CD4-positive, alpha-beta T cell treated with Interleukin-10 for 1 hour (primary cell): ENCODE results near the gene BIRC5.
A peak's percentile ranks its signal among the peaks of the same experiment; 100 is the strongest.

Source experiments
- DNase-seq: peaks from one replicate; pipeline ENCODE4 v3.0.0-alpha.2; 2020

BIRC5 gene

DNA sequence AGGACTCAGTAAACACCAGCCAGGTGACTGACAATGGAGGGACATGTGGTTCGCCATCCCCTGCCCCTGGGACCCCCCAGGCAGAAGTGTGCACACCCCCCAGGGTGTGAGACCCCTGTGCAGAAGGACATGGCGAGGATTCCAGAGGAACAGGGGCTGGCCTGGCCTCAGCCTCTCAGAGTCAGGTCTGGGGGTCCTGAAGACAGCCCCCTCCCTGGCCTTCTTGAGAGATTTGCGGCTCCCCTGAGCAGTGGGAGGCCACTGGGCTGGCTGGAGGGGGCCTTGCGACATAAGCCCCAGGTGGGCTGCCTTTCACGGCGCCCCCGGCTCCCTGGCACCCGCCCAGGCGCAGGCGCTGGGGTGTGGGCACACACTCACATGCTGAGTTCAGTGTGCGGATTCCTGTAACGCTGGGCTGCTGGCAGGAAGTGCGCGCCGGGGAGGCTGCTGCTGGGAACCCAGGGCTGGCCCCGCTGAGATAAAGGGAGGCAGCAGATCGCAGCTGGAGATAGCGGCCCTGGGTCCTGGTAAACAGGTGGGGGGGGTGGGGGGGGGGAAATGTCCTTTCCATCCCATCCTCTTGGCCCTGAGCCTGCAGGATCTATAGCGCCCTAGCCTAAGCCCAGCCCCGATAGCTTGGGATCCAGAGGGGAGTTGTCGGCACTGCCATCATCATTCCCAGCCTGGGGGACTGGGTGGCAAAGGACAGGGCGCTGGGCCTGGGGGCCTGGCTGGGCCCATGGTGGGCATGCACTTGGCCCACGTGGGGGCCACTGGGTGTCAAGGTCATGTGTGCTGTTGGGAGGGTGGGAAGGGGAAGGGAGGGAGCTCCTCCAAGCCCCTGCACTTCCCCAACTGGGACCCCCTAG, 44.5 kb downstream of the BIRC5 start:
- peak; percentile 88 for DNase-seq

DNA sequence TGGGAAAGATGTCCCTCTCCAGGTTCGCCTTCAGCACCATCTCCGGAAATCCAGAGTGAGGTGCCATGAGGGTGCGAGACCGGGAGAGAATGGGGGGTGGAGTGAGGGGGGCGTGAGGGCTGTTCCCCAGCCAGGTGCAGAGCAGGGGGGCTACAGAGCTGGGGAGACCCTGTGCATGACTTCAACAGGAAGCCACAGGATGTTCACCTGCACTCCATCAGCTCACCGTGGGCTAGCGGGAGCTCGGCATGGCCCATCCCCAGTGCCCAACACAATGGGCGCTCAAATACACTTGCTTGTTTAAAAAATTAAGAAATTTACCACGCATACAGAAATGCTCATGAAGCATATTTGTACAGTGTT, 45.1 kb downstream of the BIRC5 start:
- DNase-seq: no peak

DNA sequence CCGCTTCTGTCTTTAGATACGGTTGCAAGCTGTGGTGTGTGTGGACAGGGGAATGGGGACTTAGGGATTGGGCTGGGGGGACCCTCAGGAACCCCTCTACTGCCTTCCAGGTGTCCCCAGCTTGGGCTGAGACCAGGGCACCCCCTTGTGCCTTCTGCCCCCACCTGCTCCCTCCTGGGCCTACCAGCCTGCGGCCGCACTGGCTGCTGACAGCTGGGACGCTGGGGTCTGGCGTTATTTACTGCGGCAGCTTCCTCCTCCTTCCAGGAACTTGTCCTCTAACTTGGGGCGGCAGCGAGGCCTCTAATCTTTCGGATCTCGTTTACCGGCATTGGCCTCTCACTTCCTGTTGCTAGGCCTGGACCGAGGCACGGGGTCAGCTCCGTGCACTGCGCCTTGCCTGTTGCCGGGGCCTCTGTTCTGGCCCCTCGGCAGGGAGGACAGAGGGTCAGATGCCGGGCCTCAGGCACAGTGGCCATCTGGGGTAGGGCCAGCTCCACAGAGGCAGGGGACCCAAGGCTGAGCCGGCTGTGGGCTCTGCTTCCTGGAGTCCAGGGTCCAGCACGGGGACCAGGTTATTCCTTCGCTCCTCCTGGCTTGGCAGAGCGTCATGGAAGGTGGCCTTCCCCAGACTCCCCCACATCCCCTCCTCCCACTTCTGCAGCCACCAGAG, 49.1 kb downstream of the BIRC5 start:
- peak; percentile 55 for DNase-seq

DNA sequence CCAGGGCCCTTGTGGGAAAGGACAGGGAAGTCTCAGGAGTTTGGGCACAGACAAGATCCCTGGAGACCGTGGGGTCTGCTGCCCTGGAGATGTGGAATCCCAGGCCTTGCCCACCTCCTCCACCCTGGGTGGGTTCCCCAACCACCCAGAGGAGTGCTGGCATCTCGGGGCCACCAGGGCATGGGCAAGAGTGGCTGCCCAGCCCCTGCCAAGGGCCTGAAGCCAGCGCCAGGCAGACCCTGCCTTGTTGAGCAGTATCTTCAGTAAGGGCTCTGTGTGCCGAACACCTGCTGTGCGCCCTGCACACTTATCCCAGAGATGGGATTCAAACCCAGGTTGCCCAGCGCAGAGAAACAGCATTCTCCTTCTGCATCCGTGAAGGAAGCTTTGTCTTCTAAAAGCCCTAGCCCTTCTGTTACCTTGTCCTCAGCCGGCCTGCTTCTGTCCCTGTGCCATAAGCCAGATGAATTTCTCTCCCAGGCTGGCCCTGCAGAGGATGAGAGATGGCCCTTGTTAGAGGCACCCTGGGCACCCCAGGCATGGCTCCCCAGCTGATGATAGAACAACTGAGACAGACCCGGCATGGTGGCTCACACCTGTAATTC, 49.8 kb downstream of the BIRC5 start:
- no peak for DNase-seq

DNA sequence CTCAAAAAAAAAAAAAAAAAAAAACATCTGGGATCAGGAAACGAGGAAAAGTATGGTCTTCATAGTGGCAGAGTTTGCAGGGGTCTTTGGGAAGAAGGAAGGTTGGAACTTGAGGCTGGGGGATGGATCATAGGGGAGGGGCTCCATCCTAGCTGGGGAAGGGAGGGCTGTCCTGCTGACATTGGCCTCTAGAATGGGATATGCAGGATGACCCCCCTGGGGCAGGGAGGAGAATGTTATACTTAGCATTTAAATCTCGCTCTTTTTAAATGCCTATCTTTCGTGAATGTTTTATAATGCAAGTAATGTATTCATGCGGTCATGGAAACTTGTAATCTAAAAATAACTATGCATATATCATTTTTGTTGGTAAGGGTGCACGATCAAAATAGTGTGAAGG, 50.5 kb downstream of the BIRC5 start:
- no peak for DNase-seq

DNA sequence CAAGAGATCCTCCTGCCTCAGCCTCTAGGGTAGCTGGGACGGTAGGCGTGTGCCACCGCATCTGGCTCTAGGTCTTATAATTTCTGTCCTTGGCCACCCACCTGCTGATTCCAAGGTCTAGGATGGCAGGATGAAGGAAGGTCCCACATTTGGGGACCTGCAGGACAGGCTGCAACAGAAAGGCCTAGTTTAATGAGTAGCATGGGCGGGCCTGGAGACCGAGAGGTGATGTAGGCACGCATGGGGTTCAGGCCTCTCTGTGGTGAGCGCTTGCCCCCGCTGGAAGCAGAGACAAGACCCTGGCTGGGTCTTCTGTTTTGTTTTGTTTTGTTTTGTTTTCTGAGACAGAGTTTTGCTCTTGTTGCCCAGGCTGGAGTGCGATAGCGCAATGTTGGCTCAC, 51.1 kb downstream of the BIRC5 start:
- DNase-seq: no peak

DNA sequence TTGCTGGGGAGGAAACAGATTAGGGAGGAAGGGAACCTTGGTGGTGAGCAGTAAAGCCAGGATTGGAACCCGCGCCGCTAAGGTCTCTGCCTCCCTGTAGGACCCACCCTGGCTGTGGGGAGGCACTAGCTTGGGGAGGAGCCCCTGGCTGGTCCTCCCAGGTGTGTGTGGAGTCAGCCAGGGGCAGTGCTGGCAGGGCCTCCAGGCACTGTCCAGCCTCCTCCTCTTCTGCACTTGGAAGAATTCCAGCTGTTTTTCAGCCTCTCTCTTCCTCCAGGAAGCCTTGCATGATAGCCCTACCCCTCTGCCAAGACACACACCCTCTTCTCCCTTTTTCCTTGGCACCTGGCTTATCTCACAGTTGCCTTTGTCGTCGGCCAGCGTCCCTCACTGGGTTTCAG, 52.2 kb downstream of the BIRC5 start:
- DNase-seq: no peak

DNA sequence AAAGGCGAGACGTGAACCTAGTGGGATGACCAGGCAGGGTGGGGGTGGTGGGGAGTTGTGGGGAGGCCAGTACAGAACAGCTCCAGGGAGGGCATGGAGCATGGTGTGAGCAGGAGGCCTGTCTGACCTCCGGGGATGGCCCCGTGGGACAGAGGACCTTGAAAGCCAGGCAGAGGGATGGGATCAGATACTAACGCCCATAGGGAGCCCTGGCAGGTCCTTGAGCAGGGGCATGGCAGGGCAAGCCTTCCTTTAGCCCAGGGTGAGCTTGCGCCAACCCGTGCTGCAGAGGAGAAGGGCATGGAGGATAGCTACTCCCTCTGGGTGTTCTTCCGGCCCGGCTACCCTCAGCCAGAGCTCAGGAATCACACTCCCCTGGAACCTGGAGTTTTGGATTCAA, 52.7 kb downstream of the BIRC5 start:
- no peak for DNase-seq

DNA sequence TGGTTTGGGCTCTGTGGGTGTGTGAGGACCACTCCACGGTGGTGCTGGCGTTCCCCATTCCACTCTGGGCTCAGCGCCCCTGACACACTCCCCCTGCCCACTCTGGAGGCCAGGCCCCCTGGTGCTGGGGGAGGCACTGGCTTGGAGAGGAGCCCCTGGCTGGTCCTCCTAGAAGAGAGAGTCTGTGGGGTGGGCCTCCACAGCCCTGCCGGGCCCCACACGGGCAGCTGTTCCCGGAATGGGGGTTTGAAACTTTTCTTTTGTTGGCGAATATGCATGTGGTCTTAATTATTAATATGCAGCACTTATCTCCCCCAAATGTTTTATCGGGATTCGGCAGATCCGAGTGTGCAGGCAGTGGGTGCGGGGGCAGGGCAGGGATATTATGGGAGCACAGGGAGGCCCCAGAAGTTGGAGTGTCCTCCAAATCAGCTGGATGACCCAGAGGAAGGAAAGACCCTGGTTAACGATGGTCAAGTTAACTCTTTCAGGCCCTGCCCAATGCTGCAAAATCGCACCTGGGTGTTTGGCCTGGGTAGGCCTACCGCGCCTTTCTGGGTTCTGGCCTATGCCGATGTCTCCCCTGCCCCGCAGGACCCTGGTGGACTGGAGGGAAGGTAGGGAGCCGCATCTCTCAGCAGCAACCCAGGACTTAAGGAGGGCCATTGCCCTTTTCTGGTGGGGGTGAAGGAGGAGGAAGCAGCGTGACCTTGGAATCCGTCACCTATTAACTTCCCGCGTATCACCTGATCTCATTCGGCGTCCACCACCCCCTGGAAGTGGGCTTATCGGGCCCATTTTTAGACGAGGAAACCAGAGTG, 53.4 kb downstream of the BIRC5 start:
- DNase-seq: no peak

DNA sequence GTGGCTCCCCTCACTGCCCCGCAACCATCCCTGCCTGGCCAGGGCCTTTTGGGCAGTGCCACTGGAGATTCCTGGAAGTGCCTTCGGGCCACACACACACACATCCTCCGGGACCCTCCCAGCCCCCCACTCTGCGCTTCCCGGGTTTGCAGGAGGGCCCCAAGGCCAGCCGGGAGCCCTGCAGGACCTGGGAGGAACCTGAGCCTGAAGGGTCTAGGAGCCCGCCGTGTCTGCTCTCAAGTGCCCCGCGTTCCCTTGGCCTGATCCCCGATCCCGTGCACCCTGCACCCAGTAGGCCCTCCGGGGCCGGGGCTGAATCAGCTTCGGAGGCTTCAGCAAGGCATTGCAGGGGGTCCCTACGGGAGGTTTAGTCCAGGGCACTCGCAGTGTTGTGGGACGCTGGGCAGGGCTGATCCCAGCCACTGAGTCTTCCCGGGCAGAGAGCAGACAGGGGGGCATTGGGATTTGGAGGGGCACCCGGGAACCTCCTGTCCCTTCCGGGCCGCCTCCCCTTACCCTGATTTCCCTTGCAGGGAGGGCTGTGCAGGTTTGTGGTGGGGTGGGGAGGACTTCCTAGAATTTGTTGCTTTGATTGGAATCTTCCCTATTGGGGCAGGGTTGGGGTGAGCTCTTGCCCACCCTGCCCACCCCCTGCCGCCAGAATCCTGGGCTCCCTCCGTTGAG, 54.3 kb downstream of the BIRC5 start:
- DNase-seq: no peak

DNA sequence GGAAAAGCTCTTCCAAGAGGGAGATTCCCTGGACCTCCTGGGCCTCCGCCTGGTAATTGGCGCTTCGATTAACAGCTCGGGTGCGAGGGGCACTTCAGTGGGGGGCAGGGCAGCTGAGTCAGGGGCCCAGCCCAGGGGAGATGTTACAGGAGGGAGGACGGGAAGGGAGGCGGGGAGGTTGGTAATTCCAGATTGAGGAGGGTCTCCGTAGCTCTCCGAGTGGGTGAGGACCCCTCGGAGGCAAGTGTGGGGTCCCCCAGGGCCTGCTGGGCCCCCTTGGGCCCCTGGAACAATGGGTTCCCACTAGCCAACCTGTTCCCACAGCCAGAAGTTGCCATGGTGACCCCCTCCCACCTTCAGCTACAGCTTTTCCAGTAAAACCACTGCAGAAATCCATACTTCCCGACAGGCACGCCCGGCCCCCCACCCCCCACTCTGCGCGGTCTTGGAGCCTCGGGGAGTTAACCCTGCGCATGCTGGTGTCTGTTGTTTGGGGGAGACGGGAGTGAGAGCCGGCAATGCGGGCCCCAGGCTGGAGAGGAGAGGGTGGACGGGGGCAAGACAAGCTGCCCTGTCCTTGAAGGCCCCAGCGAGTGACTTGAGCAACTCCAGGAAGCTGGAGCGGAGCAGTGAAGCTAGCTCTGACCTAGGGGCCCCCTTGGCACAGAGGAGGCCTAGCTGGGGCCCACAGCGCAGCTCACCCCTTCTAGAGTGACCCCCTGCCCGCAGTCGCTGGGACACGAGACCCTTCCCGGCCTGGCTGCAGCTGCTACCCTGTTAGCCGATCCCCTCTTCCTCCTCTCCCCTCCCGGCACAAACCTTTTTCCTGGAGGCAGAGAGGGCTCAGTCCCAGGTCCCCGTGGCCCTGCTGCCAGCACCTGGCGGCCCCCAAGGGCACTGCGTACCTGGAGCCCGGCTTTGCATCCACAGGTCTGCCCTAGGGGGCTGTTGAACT, 55.2 kb downstream of the BIRC5 start:
- DNase-seq: no peak

DNA sequence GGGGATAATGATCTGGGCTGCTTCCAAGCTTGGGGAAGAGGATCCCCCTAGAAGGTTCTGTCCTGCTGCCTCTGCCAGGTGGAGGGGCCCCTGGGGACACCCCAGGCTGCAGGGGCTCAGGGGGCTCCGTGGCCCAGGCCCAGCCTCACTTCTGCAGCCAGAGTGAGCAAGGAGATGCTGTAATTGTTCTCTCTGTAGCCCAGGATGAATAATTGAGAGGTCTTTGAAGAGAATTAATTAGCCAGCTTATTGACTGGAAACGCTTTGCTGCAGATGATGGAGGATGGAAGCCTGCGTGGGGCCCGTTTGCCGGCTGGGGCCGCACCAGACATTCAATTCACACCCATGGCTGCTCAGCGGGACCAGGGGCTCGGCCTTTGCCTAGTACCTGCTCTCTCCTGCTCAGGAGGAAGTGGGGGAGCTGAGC, 55.9 kb downstream of the BIRC5 start:
- DNase-seq: no peak

DNA sequence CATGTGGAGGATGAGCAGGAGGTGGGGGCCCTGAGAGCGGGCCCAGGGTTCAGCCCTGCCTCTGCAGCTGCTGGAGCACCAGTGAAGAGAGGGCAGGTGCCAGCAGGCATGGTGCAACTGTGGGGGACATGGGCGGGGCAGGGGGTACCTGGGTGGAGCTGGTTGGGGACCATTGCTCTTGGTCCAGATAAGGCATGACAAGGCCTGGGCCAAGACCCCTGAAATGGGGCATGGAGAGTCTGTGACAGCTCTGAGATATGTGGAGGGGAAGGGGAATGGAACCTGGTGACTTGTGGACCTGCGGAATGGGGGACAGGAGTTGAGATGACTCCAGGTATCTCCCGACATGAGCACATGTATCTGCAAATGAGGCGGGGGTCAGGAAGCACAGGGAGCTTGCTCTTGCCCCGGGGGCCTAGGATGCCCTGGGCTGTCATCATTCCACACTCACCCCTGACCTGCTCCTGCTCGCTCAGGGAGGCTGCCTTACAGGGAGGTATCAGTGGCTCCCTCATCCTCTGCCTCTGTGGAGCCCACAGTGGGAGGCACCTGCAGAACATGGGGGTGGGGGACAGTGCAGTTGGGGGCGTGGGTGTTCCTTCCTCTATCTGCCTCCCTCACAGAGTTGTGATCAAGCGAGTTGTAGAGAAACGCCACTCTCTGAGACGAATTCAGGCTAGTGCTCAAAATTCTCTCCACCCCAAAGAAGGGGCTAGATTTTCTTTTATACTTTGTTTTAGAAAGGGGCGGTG, 57.5 kb downstream of the BIRC5 start:
- DNase-seq: no peak

DNA sequence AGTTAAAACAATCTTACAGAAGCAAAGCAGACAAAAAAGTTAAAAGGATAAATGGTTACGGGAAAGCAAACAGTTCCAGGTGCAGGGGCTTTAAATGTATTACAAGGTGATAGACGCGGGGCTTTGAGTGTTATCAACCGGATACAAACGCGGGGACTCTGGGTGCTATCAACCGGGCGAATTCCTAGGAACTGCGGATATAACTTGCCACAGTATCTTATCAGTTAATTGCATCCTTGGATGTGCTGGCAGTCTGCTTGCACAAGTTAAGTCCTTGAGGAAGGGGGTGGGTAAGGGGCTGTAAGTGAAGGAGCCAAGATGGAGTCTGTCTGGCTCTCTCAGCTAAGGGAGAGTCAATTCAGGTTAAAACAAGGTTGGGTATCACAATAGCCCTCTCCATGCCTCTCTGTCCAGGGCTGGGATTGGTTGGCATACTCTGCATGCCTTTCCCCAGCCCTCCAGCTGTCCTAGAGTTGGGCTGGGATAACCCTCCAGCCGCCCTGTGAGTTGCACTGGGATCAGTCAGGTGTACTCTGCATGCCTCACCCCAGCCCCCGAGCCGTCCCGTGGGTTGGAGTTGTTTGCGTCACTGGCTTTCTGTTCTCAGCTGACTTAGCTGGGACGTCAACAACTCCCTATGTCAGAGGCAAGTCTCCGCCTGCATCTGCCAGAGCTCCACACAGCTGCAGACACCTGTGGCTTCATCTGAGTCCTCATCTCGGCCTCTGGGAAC, 58.3 kb downstream of the BIRC5 start:
- peak; percentile 59 for DNase-seq

DNA sequence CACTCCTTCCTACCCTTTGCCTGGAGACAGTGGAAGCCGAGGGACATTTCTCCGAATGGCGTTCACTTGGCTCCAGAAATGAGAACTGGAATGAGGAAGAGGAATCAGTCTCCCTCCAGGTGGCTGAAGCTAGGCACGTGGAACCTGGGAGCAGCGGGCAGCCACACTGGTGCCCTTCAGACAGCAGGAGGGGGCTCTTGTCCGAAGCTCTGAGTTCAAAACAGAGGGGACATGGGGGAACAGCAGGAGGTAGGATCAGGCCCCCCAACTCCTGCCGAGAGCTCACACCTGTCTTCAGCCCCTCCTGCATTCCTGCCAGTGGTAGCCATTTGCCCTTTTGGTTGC, 58.8 kb downstream of the BIRC5 start:
- no peak for DNase-seq

DNA sequence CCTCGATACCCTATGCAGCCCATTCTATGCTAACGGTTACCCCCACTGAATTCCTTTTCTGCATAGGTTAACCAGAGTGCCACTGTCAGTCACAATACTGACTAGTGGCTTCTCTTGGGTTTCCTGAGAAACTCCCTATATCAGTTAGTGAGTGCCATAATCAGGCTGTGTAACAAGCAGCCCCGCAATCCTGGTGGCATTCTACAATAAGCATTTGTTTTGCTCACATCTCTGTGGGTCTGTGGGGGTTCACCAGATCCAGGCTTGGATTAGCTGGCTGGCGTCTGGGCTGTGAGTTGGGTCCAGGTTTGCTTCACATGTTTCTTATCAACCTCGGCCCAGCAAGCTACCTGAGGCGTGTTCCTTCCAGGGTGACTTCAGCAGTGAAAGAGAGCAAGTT, 59.8 kb downstream of the BIRC5 start:
- no peak for DNase-seq
